NT2/D1 (cell line): ENCODE results near the gene AGAP2.

Source experiments
- DNase-seq: peaks from one replicate; pipeline ENCODE4 v3.0.0-alpha.2; 2011; ENCODE audit warnings: low read depth, low spot score
- H3K27me3 ChIP-seq: 2 replicates; pipeline ENCODE4 v1.6.0; 2011; ENCODE audit warnings: mild to moderate bottlenecking; ENCODE audit not compliant: insufficient read length, insufficient read depth
- H3K36me3 ChIP-seq: 2 replicates; pipeline ENCODE4 v1.6.1; 2011; ENCODE audit warnings: mild to moderate bottlenecking, low read length, mixed read lengths; ENCODE audit not compliant: insufficient read depth, insufficient read length
- H3K4me1 ChIP-seq: 2 replicates; pipeline ENCODE4 v1.5.1; 2011; ENCODE audit not compliant: insufficient read depth, insufficient read length
- H3K4me3 ChIP-seq: 2 replicates; pipeline ENCODE4 v1.5.1; 2011; ENCODE audit warnings: low read depth; ENCODE audit not compliant: insufficient read length
- H3K9ac ChIP-seq: 2 replicates; pipeline ENCODE4 v1.6.0; 2011; ENCODE audit warnings: low read depth; ENCODE audit not compliant: insufficient read length
- H3K9me3 ChIP-seq: 2 replicates; pipeline ENCODE4 v1.5.1; 2011; ENCODE audit warnings: mild to moderate bottlenecking, low read length; ENCODE audit not compliant: insufficient read depth
- SUZ12 ChIP-seq: IDR thresholded peaks from 2 replicates; pipeline ENCODE4 v1.6.1; 2011; ENCODE audit not compliant: insufficient read length, insufficient read depth; ENCODE audit errors: extremely low read depth
- YY1 ChIP-seq: IDR thresholded peaks from 2 replicates; pipeline ENCODE4 v1.6.1; 2011; ENCODE audit not compliant: insufficient read length, insufficient read depth
- ZNF274 ChIP-seq: IDR thresholded peaks from 2 replicates; pipeline ENCODE4 v1.6.1; 2011; ENCODE audit warnings: mild to moderate bottlenecking, low read depth, low read length

The AGAP2 gene

DNA sequence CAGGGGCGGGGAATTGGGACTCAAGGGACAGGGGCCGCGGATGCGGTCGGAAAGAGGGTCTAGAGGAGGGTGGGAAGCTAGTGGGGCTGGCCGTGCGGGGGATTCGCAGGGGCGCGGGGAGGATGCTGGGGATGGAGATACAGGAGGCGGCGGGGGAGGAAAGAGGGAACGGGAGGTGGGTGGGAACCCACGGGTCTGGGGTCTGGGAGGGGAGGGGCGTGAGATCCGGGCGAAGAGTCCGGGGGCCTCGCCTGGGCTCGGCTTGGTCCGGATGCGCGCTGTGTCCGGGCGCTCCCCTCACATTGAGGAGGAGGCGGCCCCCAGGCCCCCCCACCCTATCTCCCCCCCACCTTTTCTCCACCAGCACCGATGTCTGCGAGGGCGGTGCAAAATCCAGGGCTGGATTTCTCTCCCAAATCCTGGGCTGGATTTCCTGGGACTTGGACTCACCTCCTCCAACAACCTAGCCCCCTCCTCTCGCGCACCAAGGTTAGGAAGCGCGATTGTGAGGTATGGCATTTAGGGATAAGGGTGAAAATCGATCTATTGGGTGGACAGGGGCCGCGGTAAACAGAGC is at the start of gene AGAP2:
Gene AGAP2, minus strand, starts transcription at position 82 of the 577 bp plus-strand sequence. CDS start 496 bp downstream, outside the sequence.
- Histone ChIP-seq H3K36me3 (no peaks in the 10 kb centered on the region), H3K4me3 (peak within 1 kb of the TSS; percentile 44), H3K27me3 (peaks cover 80% of the 10 kb centered on the region), H3K9me3 (no peaks in the 10 kb centered on the region), H3K9ac (peak within 1 kb of the TSS; percentile 46), H3K4me1 (peaks cover 6% of the 10 kb centered on the region)
- no peak for TF ChIP-seq SUZ12
- no peak for TF ChIP-seq YY1
- no peak for TF ChIP-seq ZNF274
- DNase-seq, result no peak

DNA sequence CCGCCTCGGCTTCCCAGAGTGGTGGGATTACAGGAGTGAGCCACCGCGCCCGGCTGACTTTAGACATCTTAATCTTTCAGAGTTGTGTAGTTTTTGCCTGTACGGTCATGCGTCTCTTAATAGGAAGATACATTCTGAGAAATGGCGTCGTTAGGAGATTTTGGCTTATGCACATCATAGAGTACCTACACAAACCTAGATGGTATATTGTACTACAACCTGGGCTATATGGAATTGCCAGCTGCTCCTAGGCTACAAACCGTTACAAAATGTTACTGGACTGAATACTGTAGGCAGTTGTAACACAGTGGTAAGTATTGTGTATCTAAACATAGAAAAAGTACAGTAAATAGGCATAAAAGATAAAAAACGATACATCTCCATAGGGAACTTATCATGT is 45.3 kb upstream of the AGAP2 start:
- H3K4me3 ChIP-seq, result no peak overlapping the region
- peaks cover 56% of the 10 kb centered on the region for H3K36me3 ChIP-seq
- no peak for DNase-seq
- H3K9ac ChIP-seq, result no peak overlapping the region
- no peaks in the 10 kb centered on the region for H3K4me1 ChIP-seq
- no peaks in the 10 kb centered on the region for H3K27me3 ChIP-seq
- no peaks in the 10 kb centered on the region for H3K9me3 ChIP-seq
- TF ChIP-seq ZNF274 (no peak), SUZ12 (no peak), YY1 (no peak)

DNA sequence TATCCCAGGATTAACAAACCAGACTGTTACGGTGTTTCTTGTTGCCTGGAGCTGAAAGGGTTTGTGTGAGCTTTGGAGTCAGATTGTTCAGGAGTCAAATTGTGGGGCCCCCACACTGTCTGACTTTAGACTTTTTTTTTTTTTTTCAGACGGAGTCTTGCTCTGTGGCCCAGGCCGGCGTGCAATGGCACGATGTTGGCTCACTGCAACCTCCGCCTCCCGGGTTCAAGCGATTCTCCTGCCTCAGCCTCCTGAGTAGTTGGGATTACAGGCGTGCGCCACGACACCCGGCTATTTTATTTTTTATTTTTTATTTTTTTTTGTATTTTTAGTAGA is 44.9 kb upstream of the AGAP2 start:
- Histone ChIP-seq H3K4me3 (peak overlapping the region; percentile 100), H3K36me3 (peaks cover 52% of the 10 kb centered on the region), H3K9me3 (no peaks in the 10 kb centered on the region), H3K27me3 (no peaks in the 10 kb centered on the region), H3K9ac (peak overlapping the region; percentile 98), H3K4me1 (no peaks in the 10 kb centered on the region)
- TF ChIP-seq YY1, result no peak
- no peak for TF ChIP-seq SUZ12
- no peak for TF ChIP-seq ZNF274
- DNase-seq, result no peak

DNA sequence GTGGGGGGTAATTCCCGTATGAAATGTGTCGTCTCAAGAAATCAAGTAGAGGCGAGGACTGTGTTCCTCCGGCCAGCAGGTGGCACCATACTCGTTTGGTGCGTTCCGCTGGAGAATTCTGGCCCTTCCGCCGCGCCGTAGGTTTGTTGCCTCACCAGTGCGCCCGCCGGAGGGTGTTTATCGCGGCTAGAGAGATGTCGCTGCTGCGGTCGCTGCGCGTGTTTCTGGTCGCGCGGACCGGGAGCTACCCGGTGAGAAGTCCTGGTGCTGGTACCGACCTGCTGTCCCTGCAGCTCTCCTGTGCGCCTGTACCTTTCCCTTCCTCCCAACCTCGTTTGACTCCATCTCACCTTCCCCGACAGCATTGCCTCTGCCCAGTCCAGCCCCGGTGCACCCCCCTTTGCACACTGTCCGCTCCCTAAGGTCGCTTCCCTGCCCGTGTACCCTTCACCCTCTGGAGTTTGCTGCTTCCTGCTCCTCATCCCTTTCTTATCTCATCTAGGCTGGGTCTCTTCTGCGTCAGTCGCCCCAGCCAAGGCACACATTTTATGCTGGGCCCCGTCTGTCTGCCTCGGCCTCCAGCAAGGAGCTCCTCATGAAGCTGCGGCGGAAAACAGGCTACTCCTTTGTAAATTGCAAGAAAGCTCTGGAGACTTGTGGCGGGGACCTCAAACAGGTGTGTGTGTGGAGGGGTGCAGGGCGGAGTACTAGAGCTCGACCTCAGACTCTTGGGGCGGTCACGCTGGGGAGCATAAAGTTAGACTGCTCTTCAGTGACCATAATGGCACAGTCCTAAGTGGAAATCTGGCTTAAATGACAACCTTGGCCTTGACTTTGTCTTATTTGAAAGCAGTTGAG is 44.3 kb upstream of the AGAP2 start, which contains the start of gene TSFM:
Gene TSFM, plus strand, starts transcription at position 180 of the 858 bp plus-strand sequence. Its CDS starts 15 bp downstream, at position 195.
- no peaks in the 10 kb centered on the region for H3K4me1 ChIP-seq
- TF ChIP-seq ZNF274 (no peak), YY1 (no peak), SUZ12 (no peak)
- H3K36me3 ChIP-seq, result peaks cover 46% of the 10 kb centered on the region

DNA sequence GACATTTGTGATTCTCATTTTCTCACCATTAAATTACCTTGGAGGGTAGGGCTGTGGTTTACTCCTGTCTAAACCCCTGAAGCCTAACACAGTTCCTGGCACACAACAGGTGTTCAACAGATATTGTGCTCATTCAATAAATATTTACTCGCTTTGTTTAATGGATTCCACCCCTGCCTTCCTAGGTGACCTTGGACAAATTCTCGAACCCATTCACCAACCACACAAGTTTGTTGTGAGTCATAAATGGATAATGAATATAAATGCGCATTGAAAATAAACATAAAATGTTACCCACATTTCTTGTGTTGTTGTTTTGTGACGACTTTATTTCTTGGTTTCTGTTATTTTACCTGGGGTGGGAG is 43.7 kb upstream of the AGAP2 start:
- no peak for TF ChIP-seq ZNF274
- TF ChIP-seq SUZ12, result no peak
- TF ChIP-seq YY1, result no peak
- Histone ChIP-seq H3K4me3 (peak overlapping the region; percentile 100), H3K27me3 (no peaks in the 10 kb centered on the region), H3K9me3 (no peaks in the 10 kb centered on the region), H3K4me1 (no peaks in the 10 kb centered on the region), H3K36me3 (peaks cover 40% of the 10 kb centered on the region), H3K9ac (no peak overlapping the region)
- no peak for DNase-seq

More for the DNA sequence above, 44.3 kb upstream of the AGAP2 start, which contains the start of gene TSFM:
- H3K27me3 ChIP-seq, result no peaks in the 10 kb centered on the region
- peak within 1 kb of the TSS; percentile 98 for H3K9ac ChIP-seq
- H3K9me3 ChIP-seq, result no peaks in the 10 kb centered on the region
- peak within 1 kb of the TSS; percentile 100 for H3K4me3 ChIP-seq
- DNase-seq, result peak; percentile 92

DNA sequence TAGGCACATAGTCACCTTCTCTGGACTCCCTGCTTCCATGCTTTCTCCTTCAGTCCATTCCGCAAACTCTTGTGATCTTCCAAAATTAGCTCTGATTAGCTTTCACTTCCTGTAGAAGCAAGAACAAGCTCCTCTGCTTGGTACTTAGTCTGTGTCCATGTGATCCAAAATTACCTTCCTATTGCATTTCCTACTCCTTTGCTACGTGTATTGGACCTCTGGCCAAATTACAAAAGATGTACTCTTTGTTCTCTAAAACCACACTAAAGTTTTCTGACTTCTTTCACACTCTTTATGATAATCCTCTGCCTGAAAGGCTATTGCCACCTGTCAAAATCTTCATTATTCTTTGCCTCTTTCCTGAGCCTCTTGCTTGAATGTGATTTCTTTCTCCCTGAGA is 43.3 kb upstream of the AGAP2 start:
- peaks cover 38% of the 10 kb centered on the region for H3K36me3 ChIP-seq
- H3K4me3 ChIP-seq, result no peak overlapping the region
- TF ChIP-seq SUZ12, result no peak
- TF ChIP-seq YY1, result no peak
- no peak for TF ChIP-seq ZNF274
- no peaks in the 10 kb centered on the region for H3K4me1 ChIP-seq
- no peaks in the 10 kb centered on the region for H3K27me3 ChIP-seq
- DNase-seq, result no peak
- H3K9ac ChIP-seq, result no peak overlapping the region
- H3K9me3 ChIP-seq, result no peaks in the 10 kb centered on the region

DNA sequence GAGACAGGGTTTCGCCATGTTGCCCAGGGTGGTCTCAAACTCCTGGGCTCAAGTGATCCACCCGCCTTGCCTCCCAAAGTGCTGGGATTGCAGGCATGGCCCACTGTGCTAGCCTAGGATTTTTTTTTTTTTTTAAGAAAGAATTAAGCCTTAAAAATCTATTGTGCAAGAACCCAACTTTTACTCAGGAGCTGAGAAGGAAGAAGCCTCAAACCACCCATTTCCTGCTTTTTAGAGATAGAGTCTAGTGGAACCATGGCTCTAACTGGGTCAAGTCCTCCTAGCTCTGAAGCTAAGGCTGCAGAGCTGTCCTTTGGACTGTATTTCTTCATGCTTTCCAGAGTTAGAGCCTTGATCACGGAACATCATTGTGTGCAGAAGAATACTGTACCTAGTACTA is 42.7 kb upstream of the AGAP2 start:
- Histone ChIP-seq H3K36me3 (peaks cover 33% of the 10 kb centered on the region), H3K9me3 (no peaks in the 10 kb centered on the region), H3K27me3 (no peaks in the 10 kb centered on the region), H3K4me1 (no peaks in the 10 kb centered on the region), H3K4me3 (no peak overlapping the region), H3K9ac (no peak overlapping the region)
- TF ChIP-seq SUZ12 (no peak), YY1 (no peak), ZNF274 (no peak)
- DNase-seq, result no peak
